Putamen (tissue), 1 donor: ENCODE measurements around the gene VAX1.

Experiments used
- DNase-seq: peaks from one replicate; pipeline ENCODE4 v3.0.0-alpha.2; 2016; ENCODE audit warnings: low spot score

Gene VAX1

DNA sequence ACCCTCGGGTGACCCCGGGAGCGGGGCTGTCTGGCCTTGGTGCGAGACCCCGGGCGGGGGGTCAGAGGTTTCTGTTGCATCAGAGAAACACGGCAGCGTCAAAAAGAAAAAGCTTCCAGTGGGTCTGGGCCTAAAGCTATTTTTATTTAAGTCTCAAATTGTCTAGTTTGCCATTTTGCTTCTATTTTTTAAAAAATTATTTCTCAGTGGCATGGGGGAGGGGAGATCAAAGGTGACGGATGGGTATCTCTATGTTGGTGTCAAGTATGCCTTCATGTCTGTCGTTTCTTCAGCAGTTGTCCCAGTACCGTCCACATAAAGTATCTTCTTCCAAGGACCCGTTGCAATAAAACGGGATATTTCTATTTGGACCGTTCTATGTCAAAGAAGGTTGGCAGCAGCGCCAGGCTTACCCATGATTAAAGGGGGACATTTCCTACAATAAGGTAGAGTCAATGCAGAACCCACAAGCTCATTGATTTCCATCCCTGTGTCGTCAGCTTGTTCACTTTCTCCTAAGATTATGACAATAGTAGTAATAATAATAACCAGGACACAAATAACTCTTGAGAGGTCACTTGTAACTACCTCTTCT lies 26.0 kb upstream of the VAX1 start:
- no peak for DNase-seq

DNA sequence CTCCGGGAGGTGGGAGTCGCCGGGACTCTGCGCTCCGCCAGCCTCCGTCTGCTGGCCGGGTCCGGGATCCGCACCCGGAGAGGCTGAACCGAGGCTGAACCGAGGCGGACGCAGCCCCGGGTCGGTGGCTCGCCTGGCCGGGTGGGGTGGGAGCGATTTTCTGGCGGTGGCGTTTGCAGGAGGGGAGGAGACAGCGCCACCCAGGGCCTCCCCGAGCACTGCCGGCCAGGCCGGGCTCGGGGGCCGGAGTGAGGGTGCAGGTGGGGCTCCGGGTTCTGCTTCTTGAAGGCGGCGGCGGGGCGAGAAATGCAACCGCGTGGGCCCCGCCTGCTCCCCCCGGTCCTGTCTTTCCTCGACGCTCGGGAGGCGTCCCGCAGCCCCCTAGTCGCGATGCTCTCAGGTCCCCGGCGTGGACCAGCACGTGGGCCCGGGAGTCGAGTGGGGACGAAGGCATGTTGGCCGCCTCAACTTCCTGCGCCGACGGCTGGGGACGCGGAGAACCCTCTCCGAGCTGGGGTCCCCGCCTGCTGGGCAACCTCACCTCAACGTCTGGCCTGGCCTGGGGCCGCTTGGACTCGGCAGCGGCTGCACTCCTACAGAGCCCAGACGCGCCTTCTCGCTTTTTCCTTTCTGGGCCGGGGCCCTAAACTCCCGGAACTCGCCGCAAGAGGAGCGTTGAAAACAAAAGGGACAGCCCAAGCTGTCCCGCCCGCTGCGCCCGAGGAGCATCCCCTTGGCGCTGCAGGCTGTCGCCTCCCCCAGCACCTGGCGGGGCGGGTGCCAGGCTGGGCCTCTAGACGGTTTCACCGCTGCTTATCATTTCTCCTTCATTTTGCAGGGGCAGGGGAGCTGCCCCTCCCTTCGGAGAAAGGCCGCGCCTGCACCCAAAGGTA lies 25.2 kb upstream of the VAX1 start:
- no peak for DNase-seq

DNA sequence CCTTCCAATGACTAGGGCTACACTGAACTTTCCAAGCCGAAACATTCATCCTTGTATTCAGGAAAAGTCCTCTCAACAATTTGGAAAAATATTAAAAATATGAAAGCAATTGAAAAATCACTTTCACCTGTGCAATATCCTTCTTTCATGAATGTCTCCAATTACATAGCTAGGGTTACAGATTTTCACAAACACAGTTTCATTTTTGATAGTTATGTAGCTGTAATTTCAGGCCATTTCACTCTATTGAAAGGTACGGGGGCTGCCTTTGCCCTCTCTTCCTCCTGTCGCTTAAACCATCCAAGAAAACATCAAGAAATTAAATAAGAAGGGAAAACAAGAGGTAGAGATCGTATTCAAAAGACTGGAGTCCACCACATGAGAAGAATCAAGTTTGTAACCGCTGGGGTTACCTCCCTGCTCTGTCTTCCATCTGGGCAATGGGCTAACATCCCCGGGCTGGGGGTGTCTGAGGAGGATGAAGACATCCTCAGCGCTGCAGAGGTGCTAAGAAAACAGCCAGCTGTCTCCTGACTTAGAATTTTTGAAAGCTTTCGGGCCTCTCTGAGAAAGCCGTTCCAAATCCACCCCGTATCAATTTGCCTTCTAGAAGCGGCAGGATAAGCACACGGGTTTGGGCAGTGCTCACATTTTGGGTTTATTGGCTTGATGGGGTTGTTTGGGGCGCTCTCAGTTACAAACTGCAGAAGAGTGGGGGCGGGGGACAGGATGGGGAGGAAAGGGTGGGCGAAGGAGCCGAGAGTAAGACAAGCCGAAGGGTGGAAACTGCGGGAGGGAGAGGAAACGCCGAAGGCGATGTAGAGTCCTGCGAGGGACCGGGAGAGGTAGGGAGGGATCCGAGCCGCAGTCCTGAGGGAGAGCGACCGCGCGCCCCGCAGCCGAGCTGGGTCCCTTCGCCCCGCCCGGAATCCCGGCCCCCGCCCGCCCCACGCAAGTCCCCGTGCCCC lies 24.3 kb upstream of the VAX1 start:
- DNase-seq = no peak

DNA sequence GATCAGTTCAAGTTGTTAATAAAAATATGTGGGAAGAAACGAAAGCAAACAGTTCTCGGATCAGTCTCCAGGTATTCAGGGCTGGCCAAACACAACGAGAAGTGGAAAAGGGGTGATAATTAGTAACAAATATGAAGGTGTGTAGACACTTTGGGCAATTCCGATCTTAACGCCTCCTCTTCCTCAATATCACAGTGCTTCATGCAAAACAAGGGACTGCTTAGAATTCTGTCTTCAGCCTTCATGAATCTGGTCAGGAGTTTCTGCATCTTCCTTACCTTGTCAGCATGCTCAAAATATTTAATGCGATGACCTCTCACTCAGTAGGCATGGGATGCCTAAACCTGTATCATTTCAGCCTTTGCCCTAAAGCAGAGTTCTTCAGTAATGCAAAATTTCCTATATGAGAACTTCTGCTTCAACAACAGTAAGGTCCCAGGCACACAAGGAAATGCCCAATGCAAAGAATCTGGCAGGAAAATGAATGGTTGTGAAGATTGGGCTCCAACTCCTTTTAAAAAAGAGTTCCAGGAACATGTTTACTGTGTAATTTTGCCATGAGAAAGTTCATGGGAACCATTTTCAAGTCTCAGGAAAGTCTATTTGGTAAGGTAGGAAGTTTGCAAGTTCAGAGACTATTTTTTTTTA lies 23.4 kb upstream of the VAX1 start:
- DNase-seq = no peak

DNA sequence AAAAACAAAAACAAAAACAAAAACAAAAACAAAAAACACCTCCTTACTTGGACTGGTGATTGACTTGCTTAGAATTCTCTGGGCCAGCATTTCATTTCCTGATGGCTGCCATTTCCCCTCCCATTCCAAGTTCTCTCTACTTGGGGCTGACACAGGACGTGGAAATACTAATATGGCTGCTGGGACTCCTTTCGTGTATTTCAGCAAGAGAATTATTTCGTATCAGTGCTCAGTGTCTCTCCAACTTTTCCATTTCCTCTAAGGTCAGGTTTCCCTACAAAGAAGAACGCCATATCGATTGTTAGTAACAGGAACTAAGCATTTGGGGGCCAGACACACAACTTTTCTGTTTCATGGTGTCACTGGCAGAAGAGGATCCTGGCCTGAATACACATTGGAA lies 22.5 kb upstream of the VAX1 start:
- DNase-seq = no peak

DNA sequence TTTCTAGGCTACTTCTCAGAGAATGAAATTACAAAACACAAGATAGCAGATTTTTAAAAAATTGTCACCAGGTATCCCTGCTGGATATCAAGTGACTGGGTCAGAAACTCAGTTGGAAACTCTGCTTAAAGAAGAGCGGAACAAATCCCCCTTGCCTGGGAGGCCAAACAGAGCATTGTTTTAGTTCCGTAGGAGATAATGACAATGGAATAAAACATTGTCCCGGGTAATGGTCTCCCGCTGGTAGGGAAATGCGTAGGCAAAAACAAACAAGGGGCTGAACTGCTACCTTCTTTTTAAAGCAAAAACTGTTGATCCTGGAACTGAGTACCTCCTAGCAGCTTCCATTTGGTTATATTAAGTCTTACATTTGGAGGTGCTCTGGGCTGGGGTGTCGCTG lies 21.3 kb upstream of the VAX1 start:
- no peak for DNase-seq

DNA sequence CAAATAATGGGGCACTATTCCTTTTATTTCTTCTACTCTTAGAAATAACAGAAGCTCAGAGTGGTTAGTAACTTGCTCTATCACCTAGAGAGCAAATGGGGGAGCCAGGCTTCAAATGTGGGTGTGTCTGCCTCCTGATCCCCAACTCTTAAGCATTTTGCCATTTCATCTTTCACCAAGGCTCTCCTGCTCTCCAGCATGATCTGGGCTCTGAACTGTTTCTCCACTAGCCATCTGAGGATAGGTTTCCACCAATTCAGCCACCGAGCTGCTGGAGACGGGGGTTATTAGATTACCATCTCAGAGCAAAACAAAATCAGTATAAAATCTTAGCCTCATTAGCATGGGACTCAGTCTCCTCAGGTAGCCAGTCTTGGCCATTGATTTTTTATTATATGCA lies 20.2 kb upstream of the VAX1 start:
- DNase-seq = no peak

DNA sequence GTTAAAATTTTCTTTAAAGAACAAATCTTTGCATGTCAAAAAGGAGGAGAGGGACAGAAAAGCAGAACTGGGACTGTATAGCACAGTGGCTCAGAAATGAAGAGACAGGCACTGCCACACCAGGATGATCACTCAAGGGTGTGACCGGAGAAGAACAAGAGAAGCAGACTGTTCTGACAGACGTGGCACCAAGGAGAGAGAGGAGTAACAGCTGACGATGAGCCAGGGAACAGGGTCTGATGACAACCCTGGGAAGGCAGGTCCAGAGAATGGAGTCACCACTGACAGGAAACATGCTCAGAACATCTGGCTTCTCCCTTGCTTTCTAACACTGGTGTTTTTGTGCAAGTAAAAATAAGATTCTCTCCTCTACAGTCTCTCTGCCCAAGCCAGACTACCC lies 14.6 kb upstream of the VAX1 start:
- DNase-seq = no peak

DNA sequence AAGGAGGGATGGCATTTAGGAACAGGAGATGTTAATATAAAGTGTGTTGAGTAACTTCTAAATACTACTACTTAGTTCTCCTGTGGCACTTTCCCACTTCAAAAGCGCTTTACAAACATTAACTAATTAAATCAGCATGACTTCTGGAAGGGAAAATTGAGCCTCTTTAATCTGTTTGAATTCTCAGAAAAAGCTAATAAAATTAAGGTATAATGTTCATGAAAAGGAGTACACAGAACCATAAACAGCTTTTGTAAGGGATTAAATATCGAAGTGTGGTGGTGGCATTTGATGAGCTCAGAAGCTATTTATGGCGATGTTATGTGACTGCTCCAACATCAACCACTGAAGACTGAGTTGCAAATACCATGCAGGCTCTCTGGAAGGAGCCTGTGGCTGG lies 10.2 kb upstream of the VAX1 start:
- no peak for DNase-seq

DNA sequence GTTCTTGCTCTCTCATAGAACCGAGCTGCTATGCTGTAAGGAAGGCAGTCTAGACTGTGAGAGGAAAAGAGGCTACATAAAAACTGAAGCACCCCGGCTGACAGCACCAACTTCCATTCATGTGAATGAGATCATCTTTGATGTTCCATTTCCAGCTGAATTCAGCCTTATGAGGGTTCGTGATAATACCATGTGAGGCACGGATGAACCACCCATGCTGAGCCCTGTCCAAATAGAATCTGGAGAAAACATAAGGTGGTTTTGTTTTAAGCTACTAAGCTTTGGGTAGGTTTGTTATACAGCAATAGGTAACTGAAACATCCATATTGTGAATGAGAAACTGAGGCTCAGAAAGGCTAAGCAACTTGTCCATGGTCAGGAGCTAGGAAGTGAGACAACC lies 6.9 kb upstream of the VAX1 start:
- no peak for DNase-seq

DNA sequence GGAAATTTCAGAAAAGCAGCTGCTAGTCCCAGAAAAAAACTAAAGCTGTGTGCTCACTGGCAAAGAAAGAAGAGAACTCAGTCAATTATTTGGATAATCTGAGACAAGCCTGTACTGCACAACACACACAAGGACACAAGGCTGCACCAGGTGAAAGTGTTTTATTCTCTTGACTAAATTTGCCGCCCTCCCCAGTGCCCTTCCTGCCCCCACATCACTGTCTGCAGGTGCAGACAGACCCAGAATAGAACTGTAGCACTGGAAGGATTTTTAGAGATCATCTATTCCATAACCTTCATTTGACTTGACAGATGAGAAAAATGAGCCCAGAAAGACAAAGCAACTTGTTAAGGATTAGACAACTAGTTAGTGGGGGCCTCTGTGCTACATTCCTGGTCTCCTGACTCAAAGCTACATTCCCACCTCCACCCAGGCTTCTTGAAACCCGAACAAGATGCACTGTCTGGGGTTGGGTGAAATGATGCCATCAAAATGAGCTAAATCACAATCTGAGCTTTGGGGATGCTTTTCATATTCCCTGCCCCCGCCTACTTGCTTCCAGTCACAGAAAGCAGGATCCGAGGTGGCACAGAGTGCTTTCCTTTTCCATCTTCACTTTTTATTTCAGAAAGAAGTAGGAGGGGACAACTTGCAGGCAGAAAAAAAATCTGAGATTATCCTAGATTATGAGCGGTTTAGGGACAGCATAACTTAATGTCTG lies 5.2 kb upstream of the VAX1 start:
- no peak for DNase-seq

DNA sequence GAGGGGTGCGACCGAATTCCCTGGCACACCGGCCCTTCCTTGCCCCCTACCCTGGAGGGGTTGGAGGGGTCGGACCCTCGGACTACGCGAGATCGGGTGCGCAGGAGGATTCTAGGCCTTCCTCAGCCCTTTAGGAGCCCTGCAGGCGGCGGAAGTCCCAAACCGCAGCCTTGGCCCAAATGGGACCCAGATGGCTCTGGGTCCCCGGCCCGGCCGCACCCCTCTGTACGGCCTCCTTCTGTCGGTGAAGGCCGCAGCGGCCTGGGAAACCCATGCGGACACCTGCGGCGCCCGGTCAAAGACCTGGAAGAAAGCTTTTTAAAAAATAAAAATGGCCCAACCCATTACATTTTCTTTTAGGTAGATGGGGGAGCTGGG lies 2.4 kb upstream of the VAX1 start:
- DNase-seq = no peak

DNA sequence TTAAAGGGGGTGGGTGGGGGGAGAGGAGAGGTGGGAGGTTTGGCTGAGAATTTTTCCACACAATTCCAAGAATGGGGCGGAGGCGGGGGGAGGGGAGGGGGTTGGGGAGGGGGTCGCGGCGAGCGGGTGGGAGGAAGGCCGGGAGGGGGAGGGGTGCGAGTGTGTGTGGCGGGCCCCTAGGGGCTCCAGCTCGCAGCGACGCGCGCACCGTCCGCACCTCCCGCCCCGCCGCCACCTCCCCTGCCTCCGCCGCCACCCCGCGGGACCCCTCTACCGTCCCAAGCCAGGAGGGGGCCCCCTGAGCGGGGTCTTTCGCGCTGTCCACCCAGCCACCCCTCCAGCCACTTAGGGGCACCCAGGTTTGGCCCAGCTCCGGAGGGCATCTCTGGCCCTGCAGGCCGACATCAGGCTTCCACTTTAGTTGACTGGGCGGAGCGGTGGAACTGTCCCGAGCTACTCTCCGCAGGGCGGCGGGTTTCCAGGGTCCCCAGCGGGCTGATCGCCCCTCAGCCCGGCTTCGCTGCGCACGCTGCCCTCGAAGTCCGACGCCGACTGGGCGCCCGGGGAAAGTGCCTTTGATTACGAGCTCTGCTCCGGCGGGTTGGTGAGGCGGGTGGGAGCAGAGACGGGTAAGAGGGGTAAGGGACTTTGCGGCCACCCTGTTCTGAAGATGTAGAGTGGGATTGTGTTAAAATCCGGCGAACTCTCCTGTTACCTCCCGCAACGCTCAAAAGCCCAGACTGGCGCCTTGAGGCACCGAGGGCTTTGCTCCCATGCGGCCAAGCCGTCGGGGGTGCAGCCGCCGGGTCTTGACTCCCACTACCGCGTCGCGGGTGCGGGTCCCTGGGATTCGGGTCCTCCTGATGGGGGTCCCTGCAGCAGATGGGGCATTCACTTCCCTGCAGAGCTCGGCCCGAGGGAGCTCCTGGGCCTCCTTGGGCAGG lies 1.8 kb upstream of the VAX1 start:
- DNase-seq = no peak

DNA sequence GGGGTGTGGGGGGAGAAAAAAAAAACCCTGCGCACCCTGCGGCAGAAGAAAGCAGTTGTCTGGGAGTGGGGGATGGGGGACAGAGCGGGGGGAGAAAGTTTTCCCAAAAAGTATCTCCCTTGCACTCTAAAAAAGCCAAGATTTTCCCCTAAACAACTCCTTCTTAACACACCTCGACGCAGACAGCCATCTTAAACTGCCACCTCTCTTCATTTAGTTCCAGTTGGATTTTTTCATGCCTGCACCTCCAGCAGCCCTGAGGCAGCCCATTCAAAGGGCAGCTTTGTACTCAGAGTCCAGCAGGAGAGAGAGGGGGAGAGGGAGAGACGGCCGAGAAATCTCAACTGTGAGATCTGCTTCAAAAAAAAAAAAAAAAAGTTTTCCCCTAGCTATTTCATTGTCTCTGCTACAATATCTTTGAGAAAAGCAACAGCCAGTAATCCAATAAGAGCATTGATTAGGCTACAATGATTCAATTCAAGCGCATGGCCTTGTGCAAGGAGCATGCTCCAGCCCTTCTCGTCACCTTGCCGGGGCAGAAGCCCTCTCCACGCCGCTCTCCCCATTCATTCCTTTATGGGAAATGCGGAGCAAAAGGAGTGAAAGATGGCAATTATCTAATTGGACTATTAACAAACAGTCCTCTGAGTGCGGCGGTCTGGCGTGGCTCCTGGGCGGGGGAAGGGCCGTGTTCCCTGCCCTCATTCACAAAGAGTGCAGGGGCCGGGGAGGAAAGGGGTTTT lies 939 bp upstream of the VAX1 start:
- no peak for DNase-seq

DNA sequence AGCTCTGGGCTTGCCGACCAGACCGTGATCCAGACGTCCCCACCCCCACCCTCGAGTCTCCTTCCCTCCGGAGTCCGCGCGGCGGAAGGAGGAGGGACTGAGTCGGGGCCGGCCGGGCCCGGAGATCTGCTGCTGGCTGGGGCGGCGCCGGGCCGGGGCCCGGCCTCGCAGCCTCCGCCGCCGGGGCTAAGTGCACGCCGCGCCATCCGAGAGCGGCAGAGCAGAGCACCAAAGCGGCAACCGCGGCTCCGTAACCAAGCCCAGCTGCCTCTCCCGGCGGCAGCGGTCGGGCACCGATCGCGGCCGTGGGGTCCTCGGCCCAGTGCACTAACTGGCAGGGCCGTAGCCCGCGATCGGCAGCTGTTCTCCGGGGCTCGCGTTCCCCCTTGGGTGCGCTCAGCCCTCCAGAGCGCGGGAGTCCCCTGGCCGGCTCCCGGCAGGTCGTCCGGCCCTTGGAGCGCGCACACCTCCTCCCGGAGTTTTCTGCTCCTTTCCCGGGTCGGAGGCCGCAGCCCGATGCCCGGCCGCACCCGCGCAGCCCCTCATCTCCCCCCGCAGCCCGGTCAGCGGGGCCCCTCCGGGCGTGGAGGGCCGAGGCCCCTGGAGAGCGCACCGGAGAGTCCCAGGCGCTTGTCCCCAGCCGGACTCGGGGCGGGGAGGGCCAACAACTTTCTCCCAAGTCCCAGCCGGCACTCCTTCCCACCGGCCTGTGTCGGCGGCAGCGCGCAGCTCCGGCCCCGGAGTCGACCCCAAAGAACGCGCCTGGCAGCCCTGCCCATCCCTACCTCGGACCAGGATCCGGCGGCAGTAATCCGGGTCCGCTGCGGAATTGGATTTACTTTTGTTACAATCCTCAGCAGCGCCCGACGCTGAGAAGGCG lies 799 bp downstream of the VAX1 start:
- no peak for DNase-seq

DNA sequence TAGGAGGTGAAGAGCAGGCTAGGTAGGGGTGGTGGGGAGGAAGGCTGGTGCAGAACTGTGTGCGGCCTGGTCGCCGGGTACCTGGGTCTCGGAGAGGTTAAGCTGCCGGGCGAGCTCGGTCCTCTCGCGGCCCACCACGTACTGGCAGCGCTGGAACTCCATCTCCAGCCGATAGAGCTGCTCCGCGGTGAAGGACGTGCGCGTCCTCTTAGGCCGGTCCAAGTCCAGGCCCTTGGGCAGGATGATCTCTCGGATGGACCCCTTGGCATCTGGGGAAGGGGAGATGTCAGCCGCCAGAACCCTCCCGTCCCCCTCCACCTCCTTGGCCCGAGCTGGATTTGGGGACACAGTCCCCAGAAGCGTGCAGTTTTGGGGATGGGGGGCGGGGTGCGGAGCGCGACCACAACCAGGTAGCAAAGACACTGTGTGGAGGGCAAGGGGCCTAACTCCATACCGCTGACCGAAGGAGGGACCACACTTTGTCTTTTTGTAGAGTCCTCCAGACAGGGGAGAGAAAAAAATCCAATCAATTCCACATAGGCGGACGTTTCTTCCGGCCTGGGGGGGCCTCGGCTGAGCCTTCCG lies 1.6 kb downstream of the VAX1 start:
- no peak for DNase-seq

DNA sequence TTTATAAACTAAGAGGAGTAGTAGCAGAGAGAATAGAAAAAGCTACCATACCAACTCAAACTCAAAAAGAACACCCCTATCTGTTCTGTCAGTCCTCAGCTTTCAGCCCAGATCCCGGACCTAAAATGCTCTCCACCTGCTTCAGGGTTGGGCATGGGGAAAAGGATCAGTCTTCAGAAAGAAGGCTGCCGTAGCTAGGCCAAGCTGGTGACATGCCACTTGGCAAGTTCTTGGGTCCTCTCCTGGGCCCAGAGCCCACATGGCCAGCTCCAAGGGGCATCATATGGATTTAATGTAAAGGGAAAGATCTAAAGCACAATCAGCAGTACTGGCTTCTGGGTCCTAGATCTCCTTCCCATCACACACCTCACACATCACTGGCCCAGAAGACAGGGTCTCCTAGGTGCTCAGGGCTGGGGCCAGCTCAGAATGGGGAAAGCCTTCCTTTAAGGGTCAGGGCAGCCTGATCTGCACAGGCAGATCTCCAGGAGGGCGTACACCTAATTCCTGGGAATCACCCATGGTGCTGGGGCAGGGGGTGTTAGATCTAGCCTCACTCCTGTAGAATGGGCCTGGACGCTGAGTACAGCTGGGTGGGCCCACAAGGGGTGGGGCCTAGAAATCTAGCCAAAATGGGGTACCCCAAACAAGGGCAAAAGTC lies 2.5 kb downstream of the VAX1 start:
- DNase-seq = no peak

DNA sequence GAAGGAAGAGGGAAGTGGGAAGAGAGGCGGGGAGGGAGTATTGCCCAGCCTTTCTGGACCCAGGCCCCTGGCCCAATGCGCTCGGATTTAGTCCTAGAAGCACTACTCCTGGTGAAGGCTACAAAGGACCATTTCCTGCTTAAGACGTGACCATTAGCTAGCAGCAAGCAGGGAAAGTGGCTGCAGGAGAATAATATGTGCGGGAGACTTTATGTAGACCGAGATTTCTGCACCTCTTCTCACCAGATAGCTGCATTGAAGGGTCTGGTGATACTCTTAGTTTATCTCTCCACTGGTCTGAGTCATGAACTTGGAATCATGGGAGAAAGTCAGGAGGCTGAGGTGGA lies 3.1 kb downstream of the VAX1 start:
- DNase-seq = no peak
